NT2/D1 (cell line): ENCODE measurements around the gene CDH22.

Experiments used
- DNase-seq: peaks from one replicate; pipeline ENCODE4 v3.0.0-alpha.2; 2011; ENCODE audit warnings: low read depth, low spot score
- H3K27me3 ChIP-seq: 2 replicates; pipeline ENCODE4 v1.6.0; 2011; ENCODE audit warnings: mild to moderate bottlenecking; ENCODE audit not compliant: insufficient read length, insufficient read depth
- H3K36me3 ChIP-seq: 2 replicates; pipeline ENCODE4 v1.6.1; 2011; ENCODE audit warnings: mild to moderate bottlenecking, low read length, mixed read lengths; ENCODE audit not compliant: insufficient read depth, insufficient read length
- H3K4me1 ChIP-seq: 2 replicates; pipeline ENCODE4 v1.5.1; 2011; ENCODE audit not compliant: insufficient read depth, insufficient read length
- H3K4me3 ChIP-seq: 2 replicates; pipeline ENCODE4 v1.5.1; 2011; ENCODE audit warnings: low read depth; ENCODE audit not compliant: insufficient read length
- H3K9ac ChIP-seq: 2 replicates; pipeline ENCODE4 v1.6.0; 2011; ENCODE audit warnings: low read depth; ENCODE audit not compliant: insufficient read length
- H3K9me3 ChIP-seq: 2 replicates; pipeline ENCODE4 v1.5.1; 2011; ENCODE audit warnings: mild to moderate bottlenecking, low read length; ENCODE audit not compliant: insufficient read depth
- SUZ12 ChIP-seq: IDR thresholded peaks from 2 replicates; pipeline ENCODE4 v1.6.1; 2011; ENCODE audit not compliant: insufficient read length, insufficient read depth; ENCODE audit errors: extremely low read depth
- YY1 ChIP-seq: IDR thresholded peaks from 2 replicates; pipeline ENCODE4 v1.6.1; 2011; ENCODE audit not compliant: insufficient read length, insufficient read depth
- ZNF274 ChIP-seq: IDR thresholded peaks from 2 replicates; pipeline ENCODE4 v1.6.1; 2011; ENCODE audit warnings: mild to moderate bottlenecking, low read depth, low read length

Gene CDH22

GRCh38 chr20:46195264-46196036 lies 112.8 kb downstream of the CDH22 start:
- peaks cover 5% of the 10 kb centered on the region for H3K4me1 ChIP-seq
- no peak overlapping the region for H3K9ac ChIP-seq
- no peak for DNase-seq
- H3K4me3 ChIP-seq, result no peak overlapping the region
- H3K9me3 ChIP-seq, result no peaks in the 10 kb centered on the region
- no peaks in the 10 kb centered on the region for H3K36me3 ChIP-seq
- TF ChIP-seq SUZ12 (no peak), ZNF274 (no peak), YY1 (no peak)
- H3K27me3 ChIP-seq, result no peaks in the 10 kb centered on the region

- DNase-seq, result no peak
- Histone ChIP-seq H3K9me3 (no peaks in the 10 kb centered on the region), H3K9ac (no peak overlapping the region), H3K4me1 (peaks cover 5% of the 10 kb centered on the region), H3K4me3 (no peak overlapping the region), H3K36me3 (no peaks in the 10 kb centered on the region), H3K27me3 (no peaks in the 10 kb centered on the region)
- no peak for TF ChIP-seq ZNF274
- no peak for TF ChIP-seq YY1
- no peak for TF ChIP-seq SUZ12
These were observed 113.9 kb downstream of the CDH22 start for GRCh38 chr20:46194409-46194808.

- TF ChIP-seq ZNF274 (no peak), SUZ12 (no peak), YY1 (no peak)
- Histone ChIP-seq H3K4me1 (no peaks in the 10 kb centered on the region), H3K27me3 (no peaks in the 10 kb centered on the region), H3K9ac (no peak overlapping the region), H3K9me3 (no peaks in the 10 kb centered on the region), H3K4me3 (no peak overlapping the region), H3K36me3 (no peaks in the 10 kb centered on the region)
- no peak for DNase-seq
These were observed 115.8 kb downstream of the CDH22 start for GRCh38 chr20:46192376-46192944.

- Histone ChIP-seq H3K4me1 (no peaks in the 10 kb centered on the region), H3K27me3 (no peaks in the 10 kb centered on the region), H3K9ac (no peak overlapping the region), H3K9me3 (no peaks in the 10 kb centered on the region), H3K36me3 (no peaks in the 10 kb centered on the region), H3K4me3 (no peak overlapping the region)
- TF ChIP-seq SUZ12 (no peak), ZNF274 (no peak), YY1 (no peak)
- DNase-seq, result no peak
These were observed 116.7 kb downstream of the CDH22 start for GRCh38 chr20:46191611-46192010.

- Histone ChIP-seq H3K9me3 (no peaks in the 10 kb centered on the region), H3K4me3 (no peak overlapping the region), H3K36me3 (no peaks in the 10 kb centered on the region), H3K27me3 (no peaks in the 10 kb centered on the region), H3K4me1 (no peaks in the 10 kb centered on the region), H3K9ac (no peak overlapping the region)
- no peak for DNase-seq
- no peak for TF ChIP-seq ZNF274
- no peak for TF ChIP-seq YY1
- TF ChIP-seq SUZ12, result no peak
These were observed 117.1 kb downstream of the CDH22 start for GRCh38 chr20:46191168-46191540.

GRCh38 chr20:46190478-46191167 lies 117.7 kb downstream of the CDH22 start:
- Histone ChIP-seq H3K4me1 (no peaks in the 10 kb centered on the region), H3K9me3 (no peaks in the 10 kb centered on the region), H3K27me3 (no peaks in the 10 kb centered on the region), H3K9ac (no peak overlapping the region), H3K36me3 (no peaks in the 10 kb centered on the region), H3K4me3 (no peak overlapping the region)
- DNase-seq, result no peak
- TF ChIP-seq ZNF274 (no peak), SUZ12 (no peak), YY1 (no peak)

GRCh38 chr20:46188866-46189541 lies 119.3 kb downstream of the CDH22 start:
- TF ChIP-seq YY1, result no peak
- no peak for TF ChIP-seq ZNF274
- no peak for TF ChIP-seq SUZ12
- H3K4me3 ChIP-seq, result no peak overlapping the region
- no peaks in the 10 kb centered on the region for H3K36me3 ChIP-seq
- no peaks in the 10 kb centered on the region for H3K4me1 ChIP-seq
- no peak overlapping the region for H3K9ac ChIP-seq
- no peaks in the 10 kb centered on the region for H3K27me3 ChIP-seq
- H3K9me3 ChIP-seq, result no peaks in the 10 kb centered on the region
- no peak for DNase-seq
